ENCODE data around the gene MAML2. TPM values are rescaled to one million over a fixed set of nuclear protein-coding genes. Genes with fewer than 3 reads are reported as not detected.

The MAML2 gene
- total and polyA plus RNA-seq, 2 experiments from 2014 or later = 2.0 to 7.1 TPM

DNA sequence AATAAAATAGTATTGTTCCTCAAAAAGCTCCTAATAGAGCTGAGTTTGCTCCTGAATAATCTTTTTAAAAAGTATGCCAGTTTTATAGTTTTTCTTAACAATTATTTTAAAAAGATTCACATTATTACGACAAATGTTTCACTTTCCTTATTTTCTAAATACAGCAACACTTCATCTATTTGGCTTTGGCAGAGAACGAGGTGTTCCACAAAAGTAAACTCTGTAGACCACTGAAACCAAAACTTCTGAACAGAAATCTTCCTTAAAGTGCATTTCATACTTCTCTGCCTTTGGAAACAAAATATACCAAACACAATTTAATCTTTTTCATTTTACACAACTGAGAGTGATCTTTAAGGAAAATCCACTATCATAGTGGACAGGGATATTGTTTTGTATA lies 285.5 kb downstream of the MAML2 start:
- Mint-ChIP-seq H3K4me3 (no peak overlapping the region), H3K4me1 (peaks cover 32% of the 10 kb centered on the region), H3K9me3 (no peaks in the 10 kb centered on the region), H3K36me3 (ENCODE audit: low read depth) (no peaks in the 10 kb centered on the region), H3K27ac (no peak overlapping the region), H3K27me3 (ENCODE audit: insufficient read depth, low read depth, poor library complexity) (no peaks in the 10 kb centered on the region)
- Histone ChIP-seq H3F3A (replicated peaks; ENCODE audit: low read depth) (no peaks in the 10 kb centered on the region), H3K27ac (ENCODE audit: low read depth) (no peak overlapping the region), H2AFZ (no peak overlapping the region), H3K27me3 (ENCODE audit: insufficient read depth) (no peaks in the 10 kb centered on the region), H3K36me3 (ENCODE audit: insufficient read depth) (no peaks in the 10 kb centered on the region), H4K20me1 (replicated peaks; ENCODE audit: insufficient read depth) (no peaks in the 10 kb centered on the region), H3K79me2 (replicated peaks; ENCODE audit: insufficient read depth) (no peaks in the 10 kb centered on the region), H3K4me3 (no peak overlapping the region), H3K4me2 (no peak overlapping the region), H3K9me2 (ENCODE audit: insufficient read depth) (peaks cover 12% of the 10 kb centered on the region), H3K4me1 (ENCODE audit: insufficient read depth) (peaks cover 24% of the 10 kb centered on the region)
- DNase-seq (ENCODE audit: low spot score) (no peak), ATAC-seq (no peak)
- no peak for TF ChIP-seq EZH2 (IDR thresholded peaks at IDR 0.05; ENCODE audit: low read depth, unreplicated experiment)
- TF ChIP-seq, protein P1, sequence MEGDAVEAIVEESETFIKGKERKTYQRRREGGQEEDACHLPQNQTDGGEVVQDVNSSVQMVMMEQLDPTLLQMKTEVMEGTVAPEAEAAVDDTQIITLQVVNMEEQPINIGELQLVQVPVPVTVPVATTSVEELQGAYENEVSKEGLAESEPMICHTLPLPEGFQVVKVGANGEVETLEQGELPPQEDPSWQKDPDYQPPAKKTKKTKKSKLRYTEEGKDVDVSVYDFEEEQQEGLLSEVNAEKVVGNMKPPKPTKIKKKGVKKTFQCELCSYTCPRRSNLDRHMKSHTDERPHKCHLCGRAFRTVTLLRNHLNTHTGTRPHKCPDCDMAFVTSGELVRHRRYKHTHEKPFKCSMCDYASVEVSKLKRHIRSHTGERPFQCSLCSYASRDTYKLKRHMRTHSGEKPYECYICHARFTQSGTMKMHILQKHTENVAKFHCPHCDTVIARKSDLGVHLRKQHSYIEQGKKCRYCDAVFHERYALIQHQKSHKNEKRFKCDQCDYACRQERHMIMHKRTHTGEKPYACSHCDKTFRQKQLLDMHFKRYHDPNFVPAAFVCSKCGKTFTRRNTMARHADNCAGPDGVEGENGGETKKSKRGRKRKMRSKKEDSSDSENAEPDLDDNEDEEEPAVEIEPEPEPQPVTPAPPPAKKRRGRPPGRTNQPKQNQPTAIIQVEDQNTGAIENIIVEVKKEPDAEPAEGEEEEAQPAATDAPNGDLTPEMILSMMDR (conservative IDR thresholded peaks at IDR 0.05; ENCODE audit: low read depth in 2 of 2) = no peak
- no peak for TF ChIP-seq JUNB (IDR thresholded peaks at IDR 0.05; ENCODE audit: unreplicated experiment)
- TF ChIP-seq, protein P2, sequence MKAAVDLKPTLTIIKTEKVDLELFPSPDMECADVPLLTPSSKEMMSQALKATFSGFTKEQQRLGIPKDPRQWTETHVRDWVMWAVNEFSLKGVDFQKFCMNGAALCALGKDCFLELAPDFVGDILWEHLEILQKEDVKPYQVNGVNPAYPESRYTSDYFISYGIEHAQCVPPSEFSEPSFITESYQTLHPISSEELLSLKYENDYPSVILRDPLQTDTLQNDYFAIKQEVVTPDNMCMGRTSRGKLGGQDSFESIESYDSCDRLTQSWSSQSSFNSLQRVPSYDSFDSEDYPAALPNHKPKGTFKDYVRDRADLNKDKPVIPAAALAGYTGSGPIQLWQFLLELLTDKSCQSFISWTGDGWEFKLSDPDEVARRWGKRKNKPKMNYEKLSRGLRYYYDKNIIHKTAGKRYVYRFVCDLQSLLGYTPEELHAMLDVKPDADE (IDR thresholded peaks at IDR 0.05) = no peak
- no peak for TF ChIP-seq CREB1 (CRISPR knock-in tag; IDR thresholded peaks at IDR 0.05; ENCODE audit: low read depth)
- TF ChIP-seq EZH2phosphoT487 (IDR thresholded peaks at IDR 0.05; ENCODE audit: unreplicated experiment) = no peak
- TF ChIP-seq, protein P3, sequence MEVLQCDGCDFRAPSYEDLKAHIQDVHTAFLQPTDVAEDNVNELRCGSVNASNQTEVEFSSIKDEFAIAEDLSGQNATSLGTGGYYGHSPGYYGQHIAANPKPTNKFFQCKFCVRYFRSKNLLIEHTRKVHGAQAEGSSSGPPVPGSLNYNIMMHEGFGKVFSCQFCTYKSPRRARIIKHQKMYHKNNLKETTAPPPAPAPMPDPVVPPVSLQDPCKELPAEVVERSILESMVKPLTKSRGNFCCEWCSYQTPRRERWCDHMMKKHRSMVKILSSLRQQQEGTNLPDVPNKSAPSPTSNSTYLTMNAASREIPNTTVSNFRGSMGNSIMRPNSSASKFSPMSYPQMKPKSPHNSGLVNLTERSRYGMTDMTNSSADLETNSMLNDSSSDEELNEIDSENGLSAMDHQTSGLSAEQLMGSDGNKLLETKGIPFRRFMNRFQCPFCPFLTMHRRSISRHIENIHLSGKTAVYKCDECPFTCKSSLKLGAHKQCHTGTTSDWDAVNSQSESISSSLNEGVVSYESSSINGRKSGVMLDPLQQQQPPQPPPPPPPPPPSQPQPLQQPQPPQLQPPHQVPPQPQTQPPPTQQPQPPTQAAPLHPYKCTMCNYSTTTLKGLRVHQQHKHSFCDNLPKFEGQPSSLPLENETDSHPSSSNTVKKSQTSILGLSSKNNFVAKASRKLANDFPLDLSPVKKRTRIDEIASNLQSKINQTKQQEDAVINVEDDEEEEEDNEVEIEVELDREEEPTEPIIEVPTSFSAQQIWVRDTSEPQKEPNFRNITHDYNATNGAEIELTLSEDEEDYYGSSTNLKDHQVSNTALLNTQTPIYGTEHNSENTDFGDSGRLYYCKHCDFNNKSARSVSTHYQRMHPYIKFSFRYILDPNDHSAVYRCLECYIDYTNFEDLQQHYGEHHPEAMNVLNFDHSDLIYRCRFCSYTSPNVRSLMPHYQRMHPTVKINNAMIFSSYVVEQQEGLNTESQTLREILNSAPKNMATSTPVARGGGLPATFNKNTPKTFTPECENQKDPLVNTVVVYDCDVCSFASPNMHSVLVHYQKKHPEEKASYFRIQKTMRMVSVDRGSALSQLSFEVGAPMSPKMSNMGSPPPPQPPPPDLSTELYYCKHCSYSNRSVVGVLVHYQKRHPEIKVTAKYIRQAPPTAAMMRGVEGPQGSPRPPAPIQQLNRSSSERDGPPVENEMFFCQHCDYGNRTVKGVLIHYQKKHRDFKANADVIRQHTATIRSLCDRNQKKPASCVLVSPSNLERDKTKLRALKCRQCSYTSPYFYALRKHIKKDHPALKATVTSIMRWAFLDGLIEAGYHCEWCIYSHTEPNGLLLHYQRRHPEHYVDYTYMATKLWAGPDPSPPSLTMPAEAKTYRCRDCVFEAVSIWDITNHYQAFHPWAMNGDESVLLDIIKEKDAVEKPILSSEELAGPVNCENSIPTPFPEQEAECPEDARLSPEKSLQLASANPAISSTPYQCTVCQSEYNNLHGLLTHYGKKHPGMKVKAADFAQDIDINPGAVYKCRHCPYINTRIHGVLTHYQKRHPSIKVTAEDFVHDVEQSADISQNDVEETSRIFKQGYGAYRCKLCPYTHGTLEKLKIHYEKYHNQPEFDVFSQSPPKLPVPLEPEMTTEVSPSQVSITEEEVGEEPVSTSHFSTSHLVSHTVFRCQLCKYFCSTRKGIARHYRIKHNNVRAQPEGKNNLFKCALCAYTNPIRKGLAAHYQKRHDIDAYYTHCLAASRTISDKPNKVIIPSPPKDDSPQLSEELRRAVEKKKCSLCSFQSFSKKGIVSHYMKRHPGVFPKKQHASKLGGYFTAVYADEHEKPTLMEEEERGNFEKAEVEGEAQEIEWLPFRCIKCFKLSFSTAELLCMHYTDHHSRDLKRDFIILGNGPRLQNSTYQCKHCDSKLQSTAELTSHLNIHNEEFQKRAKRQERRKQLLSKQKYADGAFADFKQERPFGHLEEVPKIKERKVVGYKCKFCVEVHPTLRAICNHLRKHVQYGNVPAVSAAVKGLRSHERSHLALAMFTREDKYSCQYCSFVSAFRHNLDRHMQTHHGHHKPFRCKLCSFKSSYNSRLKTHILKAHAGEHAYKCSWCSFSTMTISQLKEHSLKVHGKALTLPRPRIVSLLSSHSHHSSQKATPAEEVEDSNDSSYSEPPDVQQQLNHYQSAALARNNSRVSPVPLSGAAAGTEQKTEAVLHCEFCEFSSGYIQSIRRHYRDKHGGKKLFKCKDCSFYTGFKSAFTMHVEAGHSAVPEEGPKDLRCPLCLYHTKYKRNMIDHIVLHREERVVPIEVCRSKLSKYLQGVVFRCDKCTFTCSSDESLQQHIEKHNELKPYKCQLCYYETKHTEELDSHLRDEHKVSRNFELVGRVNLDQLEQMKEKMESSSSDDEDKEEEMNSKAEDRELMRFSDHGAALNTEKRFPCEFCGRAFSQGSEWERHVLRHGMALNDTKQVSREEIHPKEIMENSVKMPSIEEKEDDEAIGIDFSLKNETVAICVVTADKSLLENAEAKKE (CRISPR knock-in tag; IDR thresholded peaks at IDR 0.05) = no peak
- no peak for TF ChIP-seq STAT1 (IDR thresholded peaks at IDR 0.05; ENCODE audit: unreplicated experiment)
- no peak for TF ChIP-seq POLR2AphosphoS5 (IDR thresholded peaks at IDR 0.05; ENCODE audit: low read depth)
- TF ChIP-seq, protein P4, sequence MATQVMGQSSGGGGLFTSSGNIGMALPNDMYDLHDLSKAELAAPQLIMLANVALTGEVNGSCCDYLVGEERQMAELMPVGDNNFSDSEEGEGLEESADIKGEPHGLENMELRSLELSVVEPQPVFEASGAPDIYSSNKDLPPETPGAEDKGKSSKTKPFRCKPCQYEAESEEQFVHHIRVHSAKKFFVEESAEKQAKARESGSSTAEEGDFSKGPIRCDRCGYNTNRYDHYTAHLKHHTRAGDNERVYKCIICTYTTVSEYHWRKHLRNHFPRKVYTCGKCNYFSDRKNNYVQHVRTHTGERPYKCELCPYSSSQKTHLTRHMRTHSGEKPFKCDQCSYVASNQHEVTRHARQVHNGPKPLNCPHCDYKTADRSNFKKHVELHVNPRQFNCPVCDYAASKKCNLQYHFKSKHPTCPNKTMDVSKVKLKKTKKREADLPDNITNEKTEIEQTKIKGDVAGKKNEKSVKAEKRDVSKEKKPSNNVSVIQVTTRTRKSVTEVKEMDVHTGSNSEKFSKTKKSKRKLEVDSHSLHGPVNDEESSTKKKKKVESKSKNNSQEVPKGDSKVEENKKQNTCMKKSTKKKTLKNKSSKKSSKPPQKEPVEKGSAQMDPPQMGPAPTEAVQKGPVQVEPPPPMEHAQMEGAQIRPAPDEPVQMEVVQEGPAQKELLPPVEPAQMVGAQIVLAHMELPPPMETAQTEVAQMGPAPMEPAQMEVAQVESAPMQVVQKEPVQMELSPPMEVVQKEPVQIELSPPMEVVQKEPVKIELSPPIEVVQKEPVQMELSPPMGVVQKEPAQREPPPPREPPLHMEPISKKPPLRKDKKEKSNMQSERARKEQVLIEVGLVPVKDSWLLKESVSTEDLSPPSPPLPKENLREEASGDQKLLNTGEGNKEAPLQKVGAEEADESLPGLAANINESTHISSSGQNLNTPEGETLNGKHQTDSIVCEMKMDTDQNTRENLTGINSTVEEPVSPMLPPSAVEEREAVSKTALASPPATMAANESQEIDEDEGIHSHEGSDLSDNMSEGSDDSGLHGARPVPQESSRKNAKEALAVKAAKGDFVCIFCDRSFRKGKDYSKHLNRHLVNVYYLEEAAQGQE (IDR thresholded peaks at IDR 0.05; ENCODE audit: unreplicated experiment) = no peak
- no peak for TF ChIP-seq ZNF331 (CRISPR knock-in tag; IDR thresholded peaks at IDR 0.05; ENCODE audit: low read depth)

Data from GM23338 (cell line).